ENCODE measurements around the gene PPP4R2. TPM values are rescaled to one million over a fixed set of nuclear protein-coding genes. Genes with fewer than 3 reads are reported as not detected.

Gene PPP4R2
- total and polyA plus RNA-seq, 10 of the 15 experiments (the other 5 are each of a cell fraction or from before 2014, with no cell fraction given) = 16.7 to 83.4 (median 38.9) TPM

GRCh38 chr3:72977060-72977808, 19.4 kb upstream of the PPP4R2 start (continued):
- TF ChIP-seq, protein P1, sequence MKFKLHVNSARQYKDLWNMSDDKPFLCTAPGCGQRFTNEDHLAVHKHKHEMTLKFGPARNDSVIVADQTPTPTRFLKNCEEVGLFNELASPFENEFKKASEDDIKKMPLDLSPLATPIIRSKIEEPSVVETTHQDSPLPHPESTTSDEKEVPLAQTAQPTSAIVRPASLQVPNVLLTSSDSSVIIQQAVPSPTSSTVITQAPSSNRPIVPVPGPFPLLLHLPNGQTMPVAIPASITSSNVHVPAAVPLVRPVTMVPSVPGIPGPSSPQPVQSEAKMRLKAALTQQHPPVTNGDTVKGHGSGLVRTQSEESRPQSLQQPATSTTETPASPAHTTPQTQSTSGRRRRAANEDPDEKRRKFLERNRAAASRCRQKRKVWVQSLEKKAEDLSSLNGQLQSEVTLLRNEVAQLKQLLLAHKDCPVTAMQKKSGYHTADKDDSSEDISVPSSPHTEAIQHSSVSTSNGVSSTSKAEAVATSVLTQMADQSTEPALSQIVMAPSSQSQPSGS (IDR thresholded peaks at IDR 0.05; ENCODE audit: low read length) = peak; percentile 88
- TF ChIP-seq TARDBP (IDR thresholded peaks at IDR 0.05; ENCODE audit: borderline replicate concordance) (no peak), TAF1 (IDR thresholded peaks at IDR 0.05; ENCODE audit: borderline replicate concordance, low read depth, low read length) (no peak), RELA (IDR thresholded peaks at IDR 0.05; ENCODE audit: borderline replicate concordance, partially characterized antibody) (no peak), ZNF217 (IDR thresholded peaks at IDR 0.05) (no peak), DPF2 (IDR thresholded peaks at IDR 0.05) (peak; percentile 91; the same call in 1 of the 2 replicates)
- TF ChIP-seq, protein P2, sequence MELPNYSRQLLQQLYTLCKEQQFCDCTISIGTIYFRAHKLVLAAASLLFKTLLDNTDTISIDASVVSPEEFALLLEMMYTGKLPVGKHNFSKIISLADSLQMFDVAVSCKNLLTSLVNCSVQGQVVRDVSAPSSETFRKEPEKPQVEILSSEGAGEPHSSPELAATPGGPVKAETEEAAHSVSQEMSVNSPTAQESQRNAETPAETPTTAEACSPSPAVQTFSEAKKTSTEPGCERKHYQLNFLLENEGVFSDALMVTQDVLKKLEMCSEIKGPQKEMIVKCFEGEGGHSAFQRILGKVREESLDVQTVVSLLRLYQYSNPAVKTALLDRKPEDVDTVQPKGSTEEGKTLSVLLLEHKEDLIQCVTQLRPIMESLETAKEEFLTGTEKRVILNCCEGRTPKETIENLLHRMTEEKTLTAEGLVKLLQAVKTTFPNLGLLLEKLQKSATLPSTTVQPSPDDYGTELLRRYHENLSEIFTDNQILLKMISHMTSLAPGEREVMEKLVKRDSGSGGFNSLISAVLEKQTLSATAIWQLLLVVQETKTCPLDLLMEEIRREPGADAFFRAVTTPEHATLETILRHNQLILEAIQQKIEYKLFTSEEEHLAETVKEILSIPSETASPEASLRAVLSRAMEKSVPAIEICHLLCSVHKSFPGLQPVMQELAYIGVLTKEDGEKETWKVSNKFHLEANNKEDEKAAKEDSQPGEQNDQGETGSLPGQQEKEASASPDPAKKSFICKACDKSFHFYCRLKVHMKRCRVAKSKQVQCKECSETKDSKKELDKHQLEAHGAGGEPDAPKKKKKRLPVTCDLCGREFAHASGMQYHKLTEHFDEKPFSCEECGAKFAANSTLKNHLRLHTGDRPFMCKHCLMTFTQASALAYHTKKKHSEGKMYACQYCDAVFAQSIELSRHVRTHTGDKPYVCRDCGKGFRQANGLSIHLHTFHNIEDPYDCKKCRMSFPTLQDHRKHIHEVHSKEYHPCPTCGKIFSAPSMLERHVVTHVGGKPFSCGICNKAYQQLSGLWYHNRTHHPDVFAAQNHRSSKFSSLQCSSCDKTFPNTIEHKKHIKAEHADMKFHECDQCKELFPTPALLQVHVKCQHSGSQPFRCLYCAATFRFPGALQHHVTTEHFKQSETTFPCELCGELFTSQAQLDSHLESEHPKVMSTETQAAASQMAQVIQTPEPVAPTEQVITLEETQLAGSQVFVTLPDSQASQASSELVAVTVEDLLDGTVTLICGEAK (IDR thresholded peaks at IDR 0.05; ENCODE audit: borderline replicate concordance) = no peak
- TF ChIP-seq, protein P3, sequence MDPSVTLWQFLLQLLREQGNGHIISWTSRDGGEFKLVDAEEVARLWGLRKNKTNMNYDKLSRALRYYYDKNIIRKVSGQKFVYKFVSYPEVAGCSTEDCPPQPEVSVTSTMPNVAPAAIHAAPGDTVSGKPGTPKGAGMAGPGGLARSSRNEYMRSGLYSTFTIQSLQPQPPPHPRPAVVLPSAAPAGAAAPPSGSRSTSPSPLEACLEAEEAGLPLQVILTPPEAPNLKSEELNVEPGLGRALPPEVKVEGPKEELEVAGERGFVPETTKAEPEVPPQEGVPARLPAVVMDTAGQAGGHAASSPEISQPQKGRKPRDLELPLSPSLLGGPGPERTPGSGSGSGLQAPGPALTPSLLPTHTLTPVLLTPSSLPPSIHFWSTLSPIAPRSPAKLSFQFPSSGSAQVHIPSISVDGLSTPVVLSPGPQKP (IDR thresholded peaks at IDR 0.05; ENCODE audit: low read depth, low read length) = no peak
